ENCODE data around the gene SUPT3H. TPM values are rescaled to one million over a fixed set of nuclear protein-coding genes. Genes with fewer than 3 reads are reported as not detected.

Gene SUPT3H
- total and polyA plus RNA-seq, 2 donors, result 5.5 to 11.9 TPM

Other genes with a start within 250 kb of the SUPT3H start
- gene RUNX2, start 49.6 kb downstream of the SUPT3H start, total RNA-seq, result 3.7 TPM
- 7.1 TPM for gene RUNX2, start 49.6 kb downstream of the SUPT3H start, polyA plus RNA-seq